Loucy (cell line): ENCODE results near the gene KIF7.

Experiments used
- H2AFZ ChIP-seq: fragments of 200-600 bp; sonication (generic); 2 replicates; pipeline ENCODE4 v1.6.0; 2016; ENCODE audit warnings: antibody characterized with exemption, mild to moderate bottlenecking, low read length, moderate library complexity
- H3F3A ChIP-seq: fragments of 200-600 bp; 2 replicates; pipeline ENCODE4 v1.6.0; 2016; ENCODE audit warnings: antibody characterized with exemption, low read depth, mild to moderate bottlenecking
- H3K27me3 ChIP-seq: fragments of 200-600 bp; sonication (generic); 2 replicates; pipeline ENCODE4 v1.6.1; 2014; ENCODE audit warnings: low read length, mild to moderate bottlenecking; ENCODE audit not compliant: insufficient read depth, poor library complexity, severe bottlenecking
- H3K36me3 ChIP-seq: fragments of 200-600 bp; sonication (generic); 2 replicates; pipeline ENCODE4 v1.6.1; 2016; ENCODE audit warnings: low read length; ENCODE audit not compliant: insufficient read depth
- H3K4me1 ChIP-seq: fragments of 200-600 bp; sonication (generic); 2 replicates; pipeline ENCODE4 v1.5.1; 2014; ENCODE audit warnings: low read length, mild to moderate bottlenecking; ENCODE audit not compliant: insufficient read depth, poor library complexity, severe bottlenecking
- H3K4me2 ChIP-seq: fragments of 200-600 bp; sonication (generic); 2 replicates; pipeline ENCODE4 v1.6.0; 2014; ENCODE audit warnings: antibody characterized with exemption, low read length, low read depth, mild to moderate bottlenecking; ENCODE audit not compliant: poor library complexity, severe bottlenecking
- H3K4me3 ChIP-seq: fragments of 200-600 bp; sonication (generic); 2 replicates; pipeline ENCODE4 v1.5.1; 2014; ENCODE audit warnings: low read length, mild to moderate bottlenecking, mixed read lengths; ENCODE audit not compliant: poor library complexity, severe bottlenecking
- H3K79me2 ChIP-seq: fragments of 200-600 bp; sonication (generic); 2 replicates; pipeline ENCODE4 v1.6.1; 2014; ENCODE audit warnings: low read length; ENCODE audit not compliant: insufficient read depth
- H3K9ac ChIP-seq: fragments of 200-600 bp; sonication (generic); 2 replicates; pipeline ENCODE4 v1.6.0; 2014; ENCODE audit warnings: mild to moderate bottlenecking, low read depth, low read length, moderate library complexity; ENCODE audit not compliant: poor library complexity, severe bottlenecking
- H3K9me2 ChIP-seq: fragments of 200-600 bp; sonication (generic); replicated peaks from 2 replicates; pipeline ENCODE4 v1.6.1; 2016; ENCODE audit warnings: low read depth, low read length, mixed read lengths
- H3K9me3 ChIP-seq: fragments of 200-600 bp; sonication (generic); 2 replicates; pipeline ENCODE4 v1.6.1; 2014; ENCODE audit warnings: mild to moderate bottlenecking, antibody characterized with exemption, low read length, low read depth; ENCODE audit not compliant: insufficient read depth
- H4K20me1 ChIP-seq: fragments of 200-600 bp; sonication (generic); 2 replicates; pipeline ENCODE4 v1.6.0; 2014; ENCODE audit warnings: antibody characterized with exemption, low read length, mild to moderate bottlenecking; ENCODE audit not compliant: insufficient read depth, poor library complexity, severe bottlenecking
- EZH2phosphoT487 ChIP-seq: fragments of 200-600 bp; IDR thresholded peaks from 2 replicates; pipeline ENCODE4 v1.6.1; 2018; ENCODE audit warnings: antibody characterized with exemption, mild to moderate bottlenecking, moderate library complexity, borderline replicate concordance
- TF ChIP-seq, protein P1 (sequence below): fragments of 200-600 bp; sonication (generic); conservative IDR thresholded peaks from 2 replicates; pipeline ENCODE4 v1.5.1; 2014; ENCODE audit warnings: mild to moderate bottlenecking, antibody characterized with exemption, low read length

The KIF7 gene

DNA sequence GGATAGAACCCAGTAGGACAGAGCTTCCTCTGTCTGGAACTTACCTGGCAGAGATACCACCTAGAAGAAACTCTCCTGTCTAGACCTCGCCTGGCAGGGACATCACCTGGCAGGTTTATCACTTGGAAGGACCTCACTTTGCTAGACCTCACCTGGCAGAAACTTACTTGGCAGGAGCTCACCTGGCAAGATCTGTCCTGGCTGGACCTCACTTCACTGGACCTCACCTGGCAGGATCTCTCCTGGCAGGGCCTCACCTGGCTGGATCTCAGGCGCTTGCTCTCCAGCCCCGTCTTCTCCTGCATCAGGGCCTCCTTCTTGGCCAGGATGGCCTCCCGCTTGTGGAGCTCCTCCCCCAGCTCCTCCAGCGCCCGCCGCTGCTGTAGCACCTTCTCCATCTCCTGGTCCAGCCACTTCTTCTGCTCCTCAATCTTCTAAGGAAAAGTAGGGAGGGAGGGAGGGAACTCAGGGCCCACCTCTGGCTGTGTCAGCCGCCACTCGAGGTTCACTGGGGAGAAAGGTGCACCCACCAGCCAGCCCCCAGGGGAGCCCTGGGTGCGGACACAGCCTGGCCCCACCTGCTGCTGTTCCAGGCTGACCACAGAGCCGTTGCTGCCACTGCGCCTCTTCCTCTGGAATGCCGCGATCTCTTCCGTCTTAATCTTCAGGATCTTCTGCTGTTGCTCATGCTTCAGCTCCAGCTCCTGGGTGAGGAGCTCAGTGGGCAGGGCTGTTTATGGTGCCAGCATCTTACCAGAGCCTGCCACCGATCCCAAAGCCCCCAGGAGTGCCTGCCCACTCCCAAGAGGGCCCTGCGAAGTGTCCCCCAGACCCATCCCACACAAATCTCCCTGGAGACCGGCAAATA, 22.5 kb downstream of the KIF7 start:
- Histone ChIP-seq H3K9me3 (no peaks in the 10 kb centered on the region), H3K4me2 (no peak overlapping the region), H3K9me2 (no peaks in the 10 kb centered on the region), H3K4me1 (no peaks in the 10 kb centered on the region), H4K20me1 (no peaks in the 10 kb centered on the region), H3K9ac (no peak overlapping the region), H3K27me3 (no peaks in the 10 kb centered on the region), H3K79me2 (no peaks in the 10 kb centered on the region), H3K36me3 (peaks cover 52% of the 10 kb centered on the region; the same call in 1 of the 2 replicates), H2AFZ (no peak overlapping the region), H3F3A (no peaks in the 10 kb centered on the region), H3K4me3 (no peak overlapping the region)
- TF ChIP-seq, protein P1, sequence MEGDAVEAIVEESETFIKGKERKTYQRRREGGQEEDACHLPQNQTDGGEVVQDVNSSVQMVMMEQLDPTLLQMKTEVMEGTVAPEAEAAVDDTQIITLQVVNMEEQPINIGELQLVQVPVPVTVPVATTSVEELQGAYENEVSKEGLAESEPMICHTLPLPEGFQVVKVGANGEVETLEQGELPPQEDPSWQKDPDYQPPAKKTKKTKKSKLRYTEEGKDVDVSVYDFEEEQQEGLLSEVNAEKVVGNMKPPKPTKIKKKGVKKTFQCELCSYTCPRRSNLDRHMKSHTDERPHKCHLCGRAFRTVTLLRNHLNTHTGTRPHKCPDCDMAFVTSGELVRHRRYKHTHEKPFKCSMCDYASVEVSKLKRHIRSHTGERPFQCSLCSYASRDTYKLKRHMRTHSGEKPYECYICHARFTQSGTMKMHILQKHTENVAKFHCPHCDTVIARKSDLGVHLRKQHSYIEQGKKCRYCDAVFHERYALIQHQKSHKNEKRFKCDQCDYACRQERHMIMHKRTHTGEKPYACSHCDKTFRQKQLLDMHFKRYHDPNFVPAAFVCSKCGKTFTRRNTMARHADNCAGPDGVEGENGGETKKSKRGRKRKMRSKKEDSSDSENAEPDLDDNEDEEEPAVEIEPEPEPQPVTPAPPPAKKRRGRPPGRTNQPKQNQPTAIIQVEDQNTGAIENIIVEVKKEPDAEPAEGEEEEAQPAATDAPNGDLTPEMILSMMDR: no peak
- TF ChIP-seq EZH2phosphoT487: no peak

DNA sequence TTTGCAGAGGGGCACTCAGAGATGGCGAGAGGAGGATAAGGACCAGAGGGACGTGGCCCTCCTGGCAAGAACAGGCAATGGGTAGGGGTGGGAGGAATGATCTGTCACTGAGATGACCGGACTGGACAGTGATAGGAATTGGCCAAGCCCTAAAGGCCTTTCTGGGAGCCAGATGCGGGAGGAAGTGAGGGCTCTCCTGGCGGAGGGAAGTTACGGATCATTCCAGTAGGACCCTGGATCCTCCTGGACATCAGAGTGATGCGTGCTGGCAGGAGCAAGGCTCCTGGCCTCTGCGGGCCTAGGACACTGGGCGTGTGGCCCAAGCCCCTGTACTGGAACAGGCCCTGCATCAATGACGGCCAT, 23.4 kb downstream of the KIF7 start:
- no peaks in the 10 kb centered on the region for H3K9me3 ChIP-seq
- no peaks in the 10 kb centered on the region for H4K20me1 ChIP-seq
- H3K27me3 ChIP-seq: no peaks in the 10 kb centered on the region
- no peak overlapping the region for H2AFZ ChIP-seq
- H3K4me2 ChIP-seq: no peak overlapping the region
- no peak overlapping the region for H3K4me3 ChIP-seq
- no peaks in the 10 kb centered on the region for H3K79me2 ChIP-seq
- H3K36me3 ChIP-seq: peaks cover 61% of the 10 kb centered on the region; the same call in 1 of the 2 replicates
- H3K9me2 ChIP-seq: no peaks in the 10 kb centered on the region
- no peaks in the 10 kb centered on the region for H3K4me1 ChIP-seq
- TF ChIP-seq, protein P1: no peak
- TF ChIP-seq EZH2phosphoT487: no peak
- H3F3A ChIP-seq: no peaks in the 10 kb centered on the region
- no peak overlapping the region for H3K9ac ChIP-seq

GRCh38 chr15:89630974-89631901, 24.0 kb downstream of the KIF7 start:
- H3K4me2 ChIP-seq: no peak overlapping the region

More at GRCh38 chr15:89630974-89631901, 24.0 kb downstream of the KIF7 start:
- peaks cover 68% of the 10 kb centered on the region; the same call in 1 of the 2 replicates for H3K36me3 ChIP-seq
- H3K79me2 ChIP-seq: no peaks in the 10 kb centered on the region
- H3K9me3 ChIP-seq: no peaks in the 10 kb centered on the region
- TF ChIP-seq, protein P1: no peak
- no peak for TF ChIP-seq EZH2phosphoT487
- H3K27me3 ChIP-seq: no peaks in the 10 kb centered on the region
- H3K9me2 ChIP-seq: no peaks in the 10 kb centered on the region
- H3K4me1 ChIP-seq: no peaks in the 10 kb centered on the region
- H3K9ac ChIP-seq: no peak overlapping the region
- H2AFZ ChIP-seq: no peak overlapping the region
- no peaks in the 10 kb centered on the region for H4K20me1 ChIP-seq
- H3K4me3 ChIP-seq: no peak overlapping the region
- H3F3A ChIP-seq: no peaks in the 10 kb centered on the region
